GM21447 (cell line): ENCODE data around the gene KIAA1549.
"Not testable (repeated sequence)": the region's sequence is repeated elsewhere in the genome, so short reads cannot be mapped to it uniquely, and the experiment has no call there.

Experiments
- ATAC-seq: cut with Tn5 transposase; IDR thresholded peaks from one replicate; pipeline ENCODE4 v1.9.1; 2021; ENCODE audit not compliant: unreplicated experiment

KIAA1549 gene

GRCh38 chr7:138819625-138820024 lies 161.6 kb downstream of the KIAA1549 start:
- no peak for ATAC-seq

- no peak for ATAC-seq
Measured at GRCh38 chr7:138816650-138817049, 164.5 kb downstream of the KIAA1549 start.

- no peak for ATAC-seq
Measured at GRCh38 chr7:138814816-138815332, 166.3 kb downstream of the KIAA1549 start.

GRCh38 chr7:138813945-138814344 lies 167.2 kb downstream of the KIAA1549 start:
- ATAC-seq: no peak

GRCh38 chr7:138811327-138811726 lies 169.9 kb downstream of the KIAA1549 start:
- not testable (repeated sequence) for ATAC-seq

- ATAC-seq: no peak
Measured at GRCh38 chr7:138809346-138809745, 171.8 kb downstream of the KIAA1549 start.

GRCh38 chr7:138804618-138805017 lies 176.6 kb downstream of the KIAA1549 start:
- no peak for ATAC-seq

- no peak for ATAC-seq
Measured at GRCh38 chr7:138802706-138803105, 178.5 kb downstream of the KIAA1549 start.

- ATAC-seq: no peak
Measured at GRCh38 chr7:138801256-138801655, 179.9 kb downstream of the KIAA1549 start.

GRCh38 chr7:138799336-138800000 lies 181.7 kb downstream of the KIAA1549 start:
- ATAC-seq: no peak

GRCh38 chr7:138798836-138799235 lies 182.4 kb downstream of the KIAA1549 start:
- no peak for ATAC-seq

- no peak for ATAC-seq
Measured at GRCh38 chr7:138797715-138798320, 183.4 kb downstream of the KIAA1549 start, which contains the start of the genes ATP6V0A4 and TMEM213. Gene ATP6V0A4 (minus strand): TSS chr7:138798196. CDS start chr7:138771247, 26,949 bp downstream. Gene TMEM213 (plus strand): TSS chr7:138797994. CDS start chr7:138798105, 111 bp downstream.

- not testable (repeated sequence) for ATAC-seq
Measured at GRCh38 chr7:138797046-138797445, 184.1 kb downstream of the KIAA1549 start.

- no peak for ATAC-seq
Measured at GRCh38 chr7:138796038-138796615, 185.1 kb downstream of the KIAA1549 start.

- no peak for ATAC-seq
Measured at GRCh38 chr7:138785587-138786437, 195.4 kb downstream of the KIAA1549 start.

- no peak for ATAC-seq
Measured at GRCh38 chr7:138784692-138785091, 196.5 kb downstream of the KIAA1549 start.
